WTC11 (cell line): ENCODE data around the gene KLHL20.

Experiments used
- ELF4 ChIP-seq: sonication (generic); formaldehyde crosslinking; IDR thresholded peaks from 2 replicates; pipeline ENCODE4 v1.8.1; 2022; ENCODE audit warnings: low read depth, mild to moderate bottlenecking, moderate library complexity, missing genetic modification reagents
- FOXP1 ChIP-seq: sonication (generic); formaldehyde crosslinking; IDR thresholded peaks from 2 replicates; pipeline ENCODE4 v1.8.0; 2022; ENCODE audit warnings: missing genetic modification reagents, mild to moderate bottlenecking, moderate library complexity, borderline replicate concordance
- IRF2 ChIP-seq: sonication (generic); formaldehyde crosslinking; IDR thresholded peaks from 2 replicates; pipeline ENCODE4 v1.8.0; 2022; ENCODE audit warnings: low read depth, missing genetic modification reagents, borderline replicate concordance
- NFE2L1 ChIP-seq: sonication (generic); formaldehyde crosslinking; IDR thresholded peaks from 2 replicates; pipeline ENCODE4 v1.8.1; 2023; ENCODE audit warnings: missing genetic modification reagents
- NFYB ChIP-seq: sonication (generic); formaldehyde crosslinking; conservative IDR thresholded peaks from 2 replicates; pipeline ENCODE4 v1.8.0; 2022; ENCODE audit warnings: low read depth, missing genetic modification reagents
- ZBTB21 ChIP-seq: sonication (generic); formaldehyde crosslinking; IDR thresholded peaks from 2 replicates; pipeline ENCODE4 v1.8.1; 2023; ENCODE audit warnings: mild to moderate bottlenecking, missing genetic modification reagents, borderline replicate concordance
- TF ChIP-seq, protein P1 (sequence below): fragments of 200-600 bp; IDR thresholded peaks from 2 replicates; pipeline ENCODE4 v1.8.0; 2022; ENCODE audit warnings: antibody characterized with exemption
- TF ChIP-seq, protein P2 (sequence below): sonication (generic); formaldehyde crosslinking; IDR thresholded peaks from 2 replicates; pipeline ENCODE4 v1.8.1; 2023; ENCODE audit warnings: mild to moderate bottlenecking, moderate library complexity, missing genetic modification reagents
- TF ChIP-seq, protein P3 (sequence below): sonication (generic); formaldehyde crosslinking; IDR thresholded peaks from 2 replicates; pipeline ENCODE4 v1.8.0; 2022; ENCODE audit warnings: mild to moderate bottlenecking, missing genetic modification reagents
- TF ChIP-seq, protein P4 (sequence below): sonication (generic); formaldehyde crosslinking; IDR thresholded peaks from 2 replicates; pipeline ENCODE4 v1.8.1; 2023; ENCODE audit warnings: mild to moderate bottlenecking, missing genetic modification reagents, borderline replicate concordance

DNA sequence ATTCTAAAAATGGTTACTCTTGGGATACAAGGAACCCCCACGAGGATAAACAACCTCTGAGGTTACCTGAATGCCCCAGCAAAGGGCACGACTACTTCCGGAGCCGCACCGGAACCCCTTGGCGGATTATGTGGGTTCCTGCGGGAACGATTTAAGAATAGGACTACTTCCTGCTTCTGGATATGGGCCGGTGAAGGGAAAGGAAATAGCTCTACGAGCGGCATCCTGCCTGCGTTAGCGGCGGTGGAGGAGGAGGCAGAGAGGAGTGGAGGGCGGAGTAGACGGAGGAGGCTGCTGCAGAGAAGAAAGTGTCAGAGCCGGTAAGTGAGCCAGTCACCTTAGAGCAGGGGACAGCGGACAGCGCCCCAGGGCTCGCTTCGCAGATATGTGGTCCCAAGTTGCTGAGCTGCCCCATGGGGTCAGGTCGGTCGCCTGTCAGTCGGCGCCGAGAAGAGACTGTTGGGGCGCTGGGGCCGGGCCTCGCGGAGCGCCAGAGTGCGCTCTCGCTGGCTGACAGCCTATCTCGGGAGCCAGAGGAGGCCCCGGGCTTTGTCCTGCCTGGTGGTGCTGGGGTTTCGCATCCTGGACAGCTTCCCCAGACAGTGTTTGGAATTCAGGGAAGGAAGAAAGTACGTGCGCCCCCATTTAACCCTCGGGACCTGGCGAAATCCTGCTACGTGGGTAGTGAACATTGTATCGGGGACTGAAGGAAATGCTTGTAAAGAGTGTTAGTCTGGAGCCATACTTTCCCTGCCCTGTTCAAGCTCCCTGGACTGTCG lies at the start of gene KLHL20:
- TF ChIP-seq, protein P1, sequence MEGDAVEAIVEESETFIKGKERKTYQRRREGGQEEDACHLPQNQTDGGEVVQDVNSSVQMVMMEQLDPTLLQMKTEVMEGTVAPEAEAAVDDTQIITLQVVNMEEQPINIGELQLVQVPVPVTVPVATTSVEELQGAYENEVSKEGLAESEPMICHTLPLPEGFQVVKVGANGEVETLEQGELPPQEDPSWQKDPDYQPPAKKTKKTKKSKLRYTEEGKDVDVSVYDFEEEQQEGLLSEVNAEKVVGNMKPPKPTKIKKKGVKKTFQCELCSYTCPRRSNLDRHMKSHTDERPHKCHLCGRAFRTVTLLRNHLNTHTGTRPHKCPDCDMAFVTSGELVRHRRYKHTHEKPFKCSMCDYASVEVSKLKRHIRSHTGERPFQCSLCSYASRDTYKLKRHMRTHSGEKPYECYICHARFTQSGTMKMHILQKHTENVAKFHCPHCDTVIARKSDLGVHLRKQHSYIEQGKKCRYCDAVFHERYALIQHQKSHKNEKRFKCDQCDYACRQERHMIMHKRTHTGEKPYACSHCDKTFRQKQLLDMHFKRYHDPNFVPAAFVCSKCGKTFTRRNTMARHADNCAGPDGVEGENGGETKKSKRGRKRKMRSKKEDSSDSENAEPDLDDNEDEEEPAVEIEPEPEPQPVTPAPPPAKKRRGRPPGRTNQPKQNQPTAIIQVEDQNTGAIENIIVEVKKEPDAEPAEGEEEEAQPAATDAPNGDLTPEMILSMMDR = no peak
- TF ChIP-seq, protein P2, sequence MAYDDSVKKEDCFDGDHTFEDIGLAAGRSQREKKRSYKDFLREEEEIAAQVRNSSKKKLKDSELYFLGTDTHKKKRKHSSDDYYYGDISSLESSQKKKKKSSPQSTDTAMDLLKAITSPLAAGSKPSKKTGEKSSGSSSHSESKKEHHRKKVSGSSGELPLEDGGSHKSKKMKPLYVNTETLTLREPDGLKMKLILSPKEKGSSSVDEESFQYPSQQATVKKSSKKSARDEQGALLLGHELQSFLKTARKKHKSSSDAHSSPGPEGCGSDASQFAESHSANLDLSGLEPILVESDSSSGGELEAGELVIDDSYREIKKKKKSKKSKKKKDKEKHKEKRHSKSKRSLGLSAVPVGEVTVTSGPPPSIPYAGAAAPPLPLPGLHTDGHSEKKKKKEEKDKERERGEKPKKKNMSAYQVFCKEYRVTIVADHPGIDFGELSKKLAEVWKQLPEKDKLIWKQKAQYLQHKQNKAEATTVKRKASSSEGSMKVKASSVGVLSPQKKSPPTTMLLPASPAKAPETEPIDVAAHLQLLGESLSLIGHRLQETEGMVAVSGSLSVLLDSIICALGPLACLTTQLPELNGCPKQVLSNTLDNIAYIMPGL (CRISPR knock-in tag) = no peak
- TF ChIP-seq ZBTB21 (no peak), NFE2L1 (no peak), ELF4 (CRISPR knock-in tag) (no peak), IRF2 (CRISPR knock-in tag) (no peak), NFYB (CRISPR knock-in tag) (no peak), FOXP1 (peak; percentile 70; the same call in 1 of the 2 replicates)
- TF ChIP-seq, protein P3, sequence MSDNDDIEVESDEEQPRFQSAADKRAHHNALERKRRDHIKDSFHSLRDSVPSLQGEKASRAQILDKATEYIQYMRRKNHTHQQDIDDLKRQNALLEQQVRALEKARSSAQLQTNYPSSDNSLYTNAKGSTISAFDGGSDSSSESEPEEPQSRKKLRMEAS (CRISPR knock-in tag) = no peak
- TF ChIP-seq, protein P4, sequence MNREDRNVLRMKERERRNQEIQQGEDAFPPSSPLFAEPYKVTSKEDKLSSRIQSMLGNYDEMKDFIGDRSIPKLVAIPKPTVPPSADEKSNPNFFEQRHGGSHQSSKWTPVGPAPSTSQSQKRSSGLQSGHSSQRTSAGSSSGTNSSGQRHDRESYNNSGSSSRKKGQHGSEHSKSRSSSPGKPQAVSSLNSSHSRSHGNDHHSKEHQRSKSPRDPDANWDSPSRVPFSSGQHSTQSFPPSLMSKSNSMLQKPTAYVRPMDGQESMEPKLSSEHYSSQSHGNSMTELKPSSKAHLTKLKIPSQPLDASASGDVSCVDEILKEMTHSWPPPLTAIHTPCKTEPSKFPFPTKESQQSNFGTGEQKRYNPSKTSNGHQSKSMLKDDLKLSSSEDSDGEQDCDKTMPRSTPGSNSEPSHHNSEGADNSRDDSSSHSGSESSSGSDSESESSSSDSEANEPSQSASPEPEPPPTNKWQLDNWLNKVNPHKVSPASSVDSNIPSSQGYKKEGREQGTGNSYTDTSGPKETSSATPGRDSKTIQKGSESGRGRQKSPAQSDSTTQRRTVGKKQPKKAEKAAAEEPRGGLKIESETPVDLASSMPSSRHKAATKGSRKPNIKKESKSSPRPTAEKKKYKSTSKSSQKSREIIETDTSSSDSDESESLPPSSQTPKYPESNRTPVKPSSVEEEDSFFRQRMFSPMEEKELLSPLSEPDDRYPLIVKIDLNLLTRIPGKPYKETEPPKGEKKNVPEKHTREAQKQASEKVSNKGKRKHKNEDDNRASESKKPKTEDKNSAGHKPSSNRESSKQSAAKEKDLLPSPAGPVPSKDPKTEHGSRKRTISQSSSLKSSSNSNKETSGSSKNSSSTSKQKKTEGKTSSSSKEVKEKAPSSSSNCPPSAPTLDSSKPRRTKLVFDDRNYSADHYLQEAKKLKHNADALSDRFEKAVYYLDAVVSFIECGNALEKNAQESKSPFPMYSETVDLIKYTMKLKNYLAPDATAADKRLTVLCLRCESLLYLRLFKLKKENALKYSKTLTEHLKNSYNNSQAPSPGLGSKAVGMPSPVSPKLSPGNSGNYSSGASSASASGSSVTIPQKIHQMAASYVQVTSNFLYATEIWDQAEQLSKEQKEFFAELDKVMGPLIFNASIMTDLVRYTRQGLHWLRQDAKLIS = no peak
